ENCODE measurements around the gene CNOT11.

GRCh38 chr2:101294861-101295260, 42.2 kb downstream of the CNOT11 start:
- TF ChIP-seq CTCF (IDR thresholded peaks at IDR 0.05) = no peak
- TF ChIP-seq EZH2 (IDR thresholded peaks at IDR 0.05; ENCODE audit: borderline replicate concordance, insufficient read depth, low read depth, low read length, poor library complexity, severe bottlenecking) = no peak
